HEK293 (cell line): Measurements from ENCODE around the gene HMG20B.

Experiments
- CTCF ChIA-PET: fragments of 350-600 bp; formaldehyde crosslinking; extraction: SDS; loops from one replicate; lab custom pipeline; 2021; ENCODE audit warnings: antibody characterized with exemption; lab: Yijun Ruan, JAX
- POLR2A ChIA-PET: fragments of 300-600 bp; formaldehyde crosslinking; extraction: SDS; loops from one replicate; lab custom pipeline; 2020; ENCODE audit warnings: antibody characterized with exemption, inconsistent platforms; lab: Yijun Ruan, JAX
- H3K27ac ChIP-seq: fragments of 200-500 bp; sonication (Bioruptor generic); 2 replicates; pipeline ENCODE4 v1.5.1; 2014; ENCODE audit warnings: low read depth, low read length, control low read depth, inconsistent platforms; ENCODE audit errors: extremely low read depth
- H3K36me3 ChIP-seq, 2 experiments: fragments of 200-500 bp in 1 of 2; sonication (Bioruptor generic) in 1 of 2; 1 replicate in 1 of 2; 2 replicates in 1 of 2; pipeline ENCODE4 v1.5.1; 2014 to 2017; ENCODE audit warnings: inconsistent platforms in 2 of 2, low read length in 2 of 2; ENCODE audit not compliant: control insufficient read depth in 2 of 2, insufficient read depth in 1 of 2
- H3K4me1 ChIP-seq: fragments of 200-500 bp; sonication (Bioruptor generic); 2 replicates; pipeline ENCODE4 v1.5.1; 2014; ENCODE audit warnings: mild to moderate bottlenecking, low read length, inconsistent platforms; ENCODE audit not compliant: control insufficient read depth, insufficient read depth
- H3K4me3 ChIP-seq: 2 replicates; pipeline ENCODE4 v1.5.1; 2011; ENCODE audit warnings: low read depth, mild to moderate bottlenecking, control low read depth, low read length, moderate library complexity
- H3K9me3 ChIP-seq: fragments of 200-500 bp; sonication (Bioruptor generic); 2 replicates; pipeline ENCODE4 v1.5.1; 2014; ENCODE audit warnings: low read depth, low read length, inconsistent platforms; ENCODE audit not compliant: control insufficient read depth, insufficient read depth
- GLIS1 ChIP-seq: fragments of 450-650 bp; formaldehyde crosslinking; IDR thresholded peaks from 2 replicates; pipeline ENCODE4 v1.5.1; 2016; ENCODE audit warnings: missing biosample characterization, missing genetic modification characterization
- HOXD13 ChIP-seq: sonication (generic); formaldehyde crosslinking; IDR thresholded peaks from 2 replicates; pipeline ENCODE4 v1.8.0; 2022; ENCODE audit warnings: missing genetic modification reagents, borderline replicate concordance
- KLF9 ChIP-seq: fragments of 450-650 bp; formaldehyde crosslinking; IDR thresholded peaks from 2 replicates; pipeline ENCODE4 v1.5.1; 2016; ENCODE audit warnings: missing biosample characterization, missing genetic modification characterization, low read depth
- REST ChIP-seq: fragments of 450-650 bp; formaldehyde crosslinking; IDR thresholded peaks from 2 replicates; pipeline ENCODE4 v1.5.1; 2016; ENCODE audit warnings: missing biosample characterization, missing genetic modification characterization
- ZBTB6 ChIP-seq: fragments of 450-650 bp; formaldehyde crosslinking; IDR thresholded peaks from 2 replicates; pipeline ENCODE4 v1.5.1; 2017; ENCODE audit warnings: missing biosample characterization, missing genetic modification characterization
- ZBTB8A ChIP-seq: fragments of 450-650 bp; formaldehyde crosslinking; IDR thresholded peaks from 2 replicates; pipeline ENCODE4 v1.5.1; 2016; ENCODE audit warnings: missing biosample characterization, missing genetic modification characterization
- ZFP69B ChIP-seq: fragments of 450-650 bp; formaldehyde crosslinking; IDR thresholded peaks from 2 replicates; pipeline ENCODE4 v1.5.1; 2016; ENCODE audit warnings: missing biosample characterization, missing genetic modification characterization
- ZNF175 ChIP-seq: fragments of 450-650 bp; formaldehyde crosslinking; IDR thresholded peaks from 2 replicates; pipeline ENCODE4 v1.5.1; 2016; ENCODE audit warnings: missing biosample characterization, missing genetic modification characterization
- ZNF214 ChIP-seq: fragments of 450-650 bp; formaldehyde crosslinking; IDR thresholded peaks from 2 replicates; pipeline ENCODE4 v1.5.1; 2017; ENCODE audit warnings: missing biosample characterization, mild to moderate bottlenecking, missing genetic modification characterization, borderline replicate concordance
- ZNF391 ChIP-seq: fragments of 450-650 bp; formaldehyde crosslinking; IDR thresholded peaks from 2 replicates; pipeline ENCODE4 v1.5.1; 2016; ENCODE audit warnings: low read depth, missing biosample characterization, missing genetic modification characterization, borderline replicate concordance
- ZNF423 ChIP-seq: fragments of 450-650 bp; formaldehyde crosslinking; IDR thresholded peaks from 2 replicates; pipeline ENCODE4 v1.5.1; 2016; ENCODE audit warnings: missing biosample characterization, missing genetic modification characterization
- ZNF426 ChIP-seq: fragments of 450-650 bp; formaldehyde crosslinking; IDR thresholded peaks from 2 replicates; pipeline ENCODE4 v1.5.1; 2017; ENCODE audit warnings: missing biosample characterization, missing genetic modification characterization, mild to moderate bottlenecking, inconsistent platforms, moderate library complexity
- ZNF501 ChIP-seq: fragments of 450-650 bp; formaldehyde crosslinking; IDR thresholded peaks from 2 replicates; pipeline ENCODE4 v1.5.1; 2016; ENCODE audit warnings: missing biosample characterization, missing genetic modification characterization
- ZNF514 ChIP-seq: fragments of 450-650 bp; formaldehyde crosslinking; IDR thresholded peaks from 2 replicates; pipeline ENCODE4 v1.5.1; 2016; ENCODE audit warnings: missing biosample characterization, missing genetic modification characterization
- ZNF623 ChIP-seq: fragments of 450-650 bp; formaldehyde crosslinking; IDR thresholded peaks from 2 replicates; pipeline ENCODE4 v1.5.1; 2016; ENCODE audit warnings: missing biosample characterization, missing genetic modification characterization

HMG20B gene

GRCh38 chr19:3590991-3591659 is 18.4 kb downstream of the HMG20B start:
- Histone ChIP-seq H3K36me3 (no peaks in the 10 kb centered on the region), H3K4me1 (no peaks in the 10 kb centered on the region), H3K4me3 (no peak overlapping the region), H3K9me3 (no peaks in the 10 kb centered on the region), H3K27ac (no peak overlapping the region)
- no peak for TF ChIP-seq ZNF214 (tag by site-specific recombination)
- no peak for TF ChIP-seq HOXD13 (CRISPR knock-in tag)
- TF ChIP-seq ZNF623, result no peak
- no peak for TF ChIP-seq REST (tag by site-specific recombination)
- TF ChIP-seq KLF9 (tag by site-specific recombination), result no peak
- peak; percentile 12; the same call in 1 of the 2 replicates for TF ChIP-seq ZBTB8A
- TF ChIP-seq ZNF175 (tag by site-specific recombination), result no peak
- TF ChIP-seq ZNF426 (tag by site-specific recombination), result no peak
- TF ChIP-seq ZNF514 (tag by site-specific recombination), result no peak
- no peak for TF ChIP-seq ZNF423 (tag by site-specific recombination)
- no peak for TF ChIP-seq ZNF391
- TF ChIP-seq ZBTB6 (tag by site-specific recombination), result peak; percentile 80; the same call in 1 of the 2 replicates
- TF ChIP-seq GLIS1 (tag by site-specific recombination), result no peak
- TF ChIP-seq ZFP69B (tag by site-specific recombination), result no peak
- ChIA-PET POLR2A (interaction anchor here (0.5 to 1.4 kb wide), 2 partner anchors 17 to 27 kb away, joined by 4 read pairs; no protein-coding TSS in a partner anchor), CTCF (no interaction called here)

GRCh38 chr19:3591876-3592613 is 19.3 kb downstream of the HMG20B start:
- TF ChIP-seq ZBTB6 (tag by site-specific recombination), result peak; percentile 84
- no peak for TF ChIP-seq ZNF501 (tag by site-specific recombination)
- H3K9me3 ChIP-seq, result no peaks in the 10 kb centered on the region
- H3K36me3 ChIP-seq, result no peaks in the 10 kb centered on the region
- H3K4me1 ChIP-seq, result no peaks in the 10 kb centered on the region
- H3K4me3 ChIP-seq, result no peak overlapping the region
- H3K27ac ChIP-seq, result no peak overlapping the region
- ChIA-PET POLR2A (interaction anchor here (0.9 to 1.4 kb wide), 2 partner anchors 10 to 18 kb away, joined by 3 to 4 read pairs; no protein-coding TSS in a partner anchor), CTCF (interaction anchor here (0.6 to 1.2 kb wide), 2 partner anchors 8 to 45 kb away, joined by 3 to 4 read pairs; no protein-coding TSS in a partner anchor)
